GM12865 (cell line): ENCODE data around the gene FAM25C.
"Not testable (repeated sequence)": the region's sequence is repeated elsewhere in the genome, so short reads cannot be mapped to it uniquely, and the experiment has no call there.

Source experiments
- DNase-seq: peaks from one replicate; pipeline ENCODE4 v3.0.0; 2010; ENCODE audit warnings: low read depth
- H3K4me3 ChIP-seq: 2 replicates; pipeline ENCODE4 v1.5.1; 2011; ENCODE audit warnings: mild to moderate bottlenecking, low read depth, low read length, control low read depth

The FAM25C gene

GRCh38 chr10:47999691-48000090 lies at the start of gene FAM25C:
FAM25C (minus strand) TSS chr10:47999791; CDS start chr10:47999765, 26 bp downstream.
- DNase-seq, H3K4me3 ChIP-seq: not testable (repeated sequence)

- not testable (repeated sequence) for DNase-seq, H3K4me3 ChIP-seq
Observed at GRCh38 chr10:48044557-48044956, 45.0 kb upstream of the FAM25C start.

GRCh38 chr10:48031390-48031789 lies 31.8 kb upstream of the FAM25C start:
- DNase-seq, H3K4me3 ChIP-seq: not testable (repeated sequence)

GRCh38 chr10:48002306-48002705 lies 2.7 kb upstream of the FAM25C start:
- not testable (repeated sequence) for H3K4me3 ChIP-seq, DNase-seq

- not testable (repeated sequence) for H3K4me3 ChIP-seq, DNase-seq
Observed at GRCh38 chr10:47994045-47994444, 5.5 kb downstream of the FAM25C start.

- H3K4me3 ChIP-seq, DNase-seq: not testable (repeated sequence)
Observed at GRCh38 chr10:47992560-47992959, 7.0 kb downstream of the FAM25C start.

- H3K4me3 ChIP-seq, DNase-seq: not testable (repeated sequence)
Observed at GRCh38 chr10:47991706-47992105, 7.9 kb downstream of the FAM25C start.

GRCh38 chr10:47990097-47990496 lies 9.5 kb downstream of the FAM25C start:
- DNase-seq, H3K4me3 ChIP-seq: not testable (repeated sequence)

- not testable (repeated sequence) for H3K4me3 ChIP-seq, DNase-seq
Observed at GRCh38 chr10:47989542-47989950, 10.0 kb downstream of the FAM25C start.

- not testable (repeated sequence) for H3K4me3 ChIP-seq, DNase-seq
Observed at GRCh38 chr10:47988718-47989541, 10.7 kb downstream of the FAM25C start.

GRCh38 chr10:47987952-47988351 lies 11.6 kb downstream of the FAM25C start:
- DNase-seq, H3K4me3 ChIP-seq: not testable (repeated sequence)

GRCh38 chr10:47986413-47987230 lies 13.0 kb downstream of the FAM25C start:
- not testable (repeated sequence) for DNase-seq, H3K4me3 ChIP-seq

GRCh38 chr10:47975409-47975808 lies 24.2 kb downstream of the FAM25C start:
- not testable (repeated sequence) for DNase-seq, H3K4me3 ChIP-seq

- not testable (repeated sequence) for DNase-seq, H3K4me3 ChIP-seq
Observed at GRCh38 chr10:47973131-47973530, 26.5 kb downstream of the FAM25C start.

- not testable (repeated sequence) for DNase-seq
Observed at GRCh38 chr10:47972077-47972476, 27.5 kb downstream of the FAM25C start.

GRCh38 chr10:47971598-47971997 lies 28.0 kb downstream of the FAM25C start:
- DNase-seq, H3K4me3 ChIP-seq: not testable (repeated sequence)

More at GRCh38 chr10:47972077-47972476, 27.5 kb downstream of the FAM25C start:
- not testable (repeated sequence) for H3K4me3 ChIP-seq

GRCh38 chr10:47970047-47970446 lies 29.5 kb downstream of the FAM25C start:
- DNase-seq, H3K4me3 ChIP-seq: not testable (repeated sequence)

GRCh38 chr10:47968988-47969387 lies 30.6 kb downstream of the FAM25C start:
- H3K4me3 ChIP-seq = not testable (repeated sequence)
- peak; percentile 62 for DNase-seq

- H3K4me3 ChIP-seq, DNase-seq: not testable (repeated sequence)
Observed at GRCh38 chr10:47964280-47965063, 35.1 kb downstream of the FAM25C start.
